Testis (tissue), 2 donors: Measurements from ENCODE around the gene PLBD2.

Experiments
- CTCF ChIP-seq, 3 experiments: fragments of 450-650 bp in 2 of 3; fragments of 200-600 bp in 1 of 3; sonication (generic) in 1 of 3; IDR thresholded peaks; one replicate each; pipeline ENCODE4 v1.5.1; 2016 to 2019; ENCODE audit warnings: antibody characterized with exemption in 3 of 3, mild to moderate bottlenecking in 2 of 3, moderate library complexity in 1 of 3
- POLR2A ChIP-seq: fragments of 450-650 bp; IDR thresholded peaks from one replicate; pipeline ENCODE4 v1.6.1; 2017; ENCODE audit warnings: antibody characterized with exemption, mild to moderate bottlenecking, moderate library complexity

GRCh38 chr12:113339540-113339939, 18.8 kb upstream of the PLBD2 start:
- no peak for TF ChIP-seq CTCF (IDR thresholded peaks at IDR 0.05)
- no peak for TF ChIP-seq POLR2A
